K562 (cell line): Measurements from ENCODE around the gene NRN1L. TPM values are rescaled to one million over a fixed set of nuclear protein-coding genes. Genes with fewer than 3 reads are reported as not detected.

ENCODE experiments used
- ARID2 ChIP-seq: fragments of 450-650 bp; IDR thresholded peaks from 2 replicates; pipeline ENCODE4 v1.6.1; 2017; ENCODE audit warnings: antibody characterized with exemption, mild to moderate bottlenecking
- ELF1 ChIP-seq: fragments of 200-800 bp; sonication (Bioruptor generic); IDR thresholded peaks from 2 replicates; pipeline ENCODE4 v1.6.1; 2016; ENCODE audit warnings: missing genetic modification characterization, missing compliant biosample characterization
- EP300 ChIP-seq: IDR thresholded peaks from 2 replicates; pipeline ENCODE4 v1.6.1; 2012; ENCODE audit warnings: low read length, improper control_type of control experiment
- HNRNPH1 ChIP-seq: fragments of 200-400 bp; formaldehyde crosslinking; optimal IDR thresholded peaks from 2 replicates; pipeline ENCODE3; 2017; ENCODE audit warnings: low read depth, mild to moderate bottlenecking, low read length, moderate library complexity
- NR1H2 ChIP-seq: sonication (generic); formaldehyde crosslinking; IDR thresholded peaks from 2 replicates; pipeline ENCODE4 v1.4.0; 2020; ENCODE audit warnings: mild to moderate bottlenecking, missing genetic modification reagents
- PTRF ChIP-seq: fragments of 450-650 bp; IDR thresholded peaks from 2 replicates; pipeline ENCODE4 v1.6.1; 2016; ENCODE audit warnings: mild to moderate bottlenecking, missing genetic modification characterization, missing compliant biosample characterization
- SAFB ChIP-seq: fragments of 200-400 bp; formaldehyde crosslinking; IDR thresholded peaks from 2 replicates; pipeline ENCODE4 v1.6.1; 2017; ENCODE audit warnings: low read depth, low read length, borderline replicate concordance
- TAF1 ChIP-seq: IDR thresholded peaks from 2 replicates; pipeline ENCODE4 v1.6.1; 2011; ENCODE audit warnings: mild to moderate bottlenecking, low read length, moderate library complexity; ENCODE audit not compliant: insufficient read depth, control insufficient read depth, severe bottlenecking; ENCODE audit errors: extremely low read depth
- TCF7L2 ChIP-seq: fragments of 150-350 bp; IDR thresholded peaks from 2 replicates; pipeline ENCODE4 v1.6.1; 2016; ENCODE audit warnings: low read depth, mild to moderate bottlenecking, low read length, moderate library complexity
- ZFPM2 ChIP-seq: fragments of 250-450 bp; sonication (Bioruptor Pico); IDR thresholded peaks from 2 replicates; pipeline ENCODE4 v1.5.1; 2022; ENCODE audit warnings: mild to moderate bottlenecking
- polyA plus RNA-seq, 8 experiments: library from polyadenylated mRNA; depleted of rRNA in 4 of 8; stranded (reverse) in 5 of 8; unstranded in 3 of 8; fragments of >200 nt; fragmentation: Nextera tagmentation in 2 of 8; fragmentation: Illumina TruSeq in 1 of 8; extraction: Ambion mirVana in 2 of 8; extraction: Trizol in 1 of 8; gene quantifications; 2 replicates each; pipeline versions ENCODE4 v1.2.1 to v1.2.3, GENCODE V29; 2011 to 2014; ENCODE audit warnings: inconsistent platforms in 1 of 8, missing spikeins in 1 of 8
- total RNA-seq, 7 experiments: library from RNA; depleted of rRNA in 6 of 7; stranded (reverse); fragments of >200 nt in 6 of 7; fragmentation: Illumina TruSeq in 2 of 7; extraction: Trizol in 2 of 7; gene quantifications; 2 replicates each; pipeline versions ENCODE4 v1.2.1 to v1.2.3, GENCODE V29; 2011 to 2021; ENCODE audit warnings: low replicate concordance in 1 of 7
- TF ChIP-seq, protein P1 (sequence below): sonication (generic); formaldehyde crosslinking; IDR thresholded peaks from 2 replicates; pipeline ENCODE4 v1.8.1; 2023; ENCODE audit warnings: mild to moderate bottlenecking, missing genetic modification reagents
- TF ChIP-seq, protein P2 (sequence below), 2 experiments: IDR thresholded peaks; 2 replicates each; pipeline ENCODE4 v1.6.1; 2012; ENCODE audit warnings: improper control_type of control experiment in 2 of 2, low read depth in 2 of 2, low read length in 2 of 2, borderline replicate concordance in 1 of 2
- TF ChIP-seq, protein P3 (sequence below): sonication (generic); formaldehyde crosslinking; IDR thresholded peaks from 2 replicates; pipeline ENCODE4 v1.8.0; 2022; ENCODE audit warnings: mild to moderate bottlenecking, missing genetic modification reagents
- TF ChIP-seq, protein P4 (sequence below): fragments of 250-450 bp; sonication (Bioruptor Pico); IDR thresholded peaks from 2 replicates; pipeline ENCODE4 v1.5.1; 2021; ENCODE audit warnings: mild to moderate bottlenecking

NRN1L gene
- total and polyA plus RNA-seq, 9 of the 15 experiments (the other 6 are each of a cell fraction or from before 2014, with no cell fraction given): 0.22 to 0.86 (median 0.61) TPM; not detected in 5

DNA sequence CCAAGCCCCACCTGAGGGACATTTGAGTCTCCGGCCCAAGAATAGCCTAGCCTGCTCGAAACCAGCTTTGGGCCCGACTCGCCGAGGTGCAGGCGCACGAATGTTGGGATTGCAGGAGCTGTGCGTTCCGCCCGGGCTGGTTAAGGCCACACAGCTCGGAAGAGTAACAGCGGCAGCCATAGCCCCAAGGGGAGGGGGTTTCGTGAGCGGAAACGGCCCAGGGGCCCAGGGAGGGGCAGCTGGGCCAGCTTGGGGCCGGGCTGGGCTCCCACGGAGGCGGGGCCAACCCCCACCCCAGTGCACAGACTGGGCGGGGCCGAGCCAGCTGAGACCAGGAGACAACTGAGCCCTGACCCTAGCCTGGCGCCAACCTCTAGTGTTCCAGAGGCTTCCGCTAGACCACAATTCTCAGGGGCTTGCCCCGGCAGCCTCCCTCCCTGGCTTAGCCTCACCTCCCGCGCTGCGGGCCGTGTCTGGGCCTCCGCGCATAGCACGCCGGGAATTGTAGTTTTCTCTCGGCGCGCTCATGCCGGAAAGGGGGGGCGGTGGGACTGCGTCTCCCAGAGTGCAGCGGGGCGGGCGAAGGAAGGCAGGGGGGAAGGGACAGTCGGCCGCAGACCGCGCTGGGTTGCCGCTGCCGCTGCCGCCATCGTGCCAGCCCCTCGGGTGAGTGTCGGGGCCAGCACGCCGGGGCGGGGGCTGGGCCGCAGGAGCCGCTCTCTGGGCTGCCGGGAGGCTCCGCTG, 38.2 kb upstream of the NRN1L start, which contains the start of gene NUTF2 (continued):
- peak; percentile 51 for TF ChIP-seq EP300
- TF ChIP-seq ELF1 (tag): peak; percentile 71
- TF ChIP-seq HNRNPH1: no peak
- TF ChIP-seq, protein P1, sequence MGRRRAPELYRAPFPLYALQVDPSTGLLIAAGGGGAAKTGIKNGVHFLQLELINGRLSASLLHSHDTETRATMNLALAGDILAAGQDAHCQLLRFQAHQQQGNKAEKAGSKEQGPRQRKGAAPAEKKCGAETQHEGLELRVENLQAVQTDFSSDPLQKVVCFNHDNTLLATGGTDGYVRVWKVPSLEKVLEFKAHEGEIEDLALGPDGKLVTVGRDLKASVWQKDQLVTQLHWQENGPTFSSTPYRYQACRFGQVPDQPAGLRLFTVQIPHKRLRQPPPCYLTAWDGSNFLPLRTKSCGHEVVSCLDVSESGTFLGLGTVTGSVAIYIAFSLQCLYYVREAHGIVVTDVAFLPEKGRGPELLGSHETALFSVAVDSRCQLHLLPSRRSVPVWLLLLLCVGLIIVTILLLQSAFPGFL (CRISPR knock-in tag): no peak
- no peak for TF ChIP-seq NR1H2
- TF ChIP-seq, protein P2, sequence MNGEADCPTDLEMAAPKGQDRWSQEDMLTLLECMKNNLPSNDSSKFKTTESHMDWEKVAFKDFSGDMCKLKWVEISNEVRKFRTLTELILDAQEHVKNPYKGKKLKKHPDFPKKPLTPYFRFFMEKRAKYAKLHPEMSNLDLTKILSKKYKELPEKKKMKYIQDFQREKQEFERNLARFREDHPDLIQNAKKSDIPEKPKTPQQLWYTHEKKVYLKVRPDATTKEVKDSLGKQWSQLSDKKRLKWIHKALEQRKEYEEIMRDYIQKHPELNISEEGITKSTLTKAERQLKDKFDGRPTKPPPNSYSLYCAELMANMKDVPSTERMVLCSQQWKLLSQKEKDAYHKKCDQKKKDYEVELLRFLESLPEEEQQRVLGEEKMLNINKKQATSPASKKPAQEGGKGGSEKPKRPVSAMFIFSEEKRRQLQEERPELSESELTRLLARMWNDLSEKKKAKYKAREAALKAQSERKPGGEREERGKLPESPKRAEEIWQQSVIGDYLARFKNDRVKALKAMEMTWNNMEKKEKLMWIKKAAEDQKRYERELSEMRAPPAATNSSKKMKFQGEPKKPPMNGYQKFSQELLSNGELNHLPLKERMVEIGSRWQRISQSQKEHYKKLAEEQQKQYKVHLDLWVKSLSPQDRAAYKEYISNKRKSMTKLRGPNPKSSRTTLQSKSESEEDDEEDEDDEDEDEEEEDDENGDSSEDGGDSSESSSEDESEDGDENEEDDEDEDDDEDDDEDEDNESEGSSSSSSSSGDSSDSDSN (IDR thresholded peaks at IDR 0.05; ENCODE audit: borderline replicate concordance in 1 of 2, low read depth in 2 of 2, low read length in 2 of 2): 0 out of 4 replicates have a peak, but pooled peaks of 1 of the 2 experiments have one; percentile 70
- TF ChIP-seq ZFPM2 (CRISPR knock-in tag): no peak
- TF ChIP-seq, protein P3, sequence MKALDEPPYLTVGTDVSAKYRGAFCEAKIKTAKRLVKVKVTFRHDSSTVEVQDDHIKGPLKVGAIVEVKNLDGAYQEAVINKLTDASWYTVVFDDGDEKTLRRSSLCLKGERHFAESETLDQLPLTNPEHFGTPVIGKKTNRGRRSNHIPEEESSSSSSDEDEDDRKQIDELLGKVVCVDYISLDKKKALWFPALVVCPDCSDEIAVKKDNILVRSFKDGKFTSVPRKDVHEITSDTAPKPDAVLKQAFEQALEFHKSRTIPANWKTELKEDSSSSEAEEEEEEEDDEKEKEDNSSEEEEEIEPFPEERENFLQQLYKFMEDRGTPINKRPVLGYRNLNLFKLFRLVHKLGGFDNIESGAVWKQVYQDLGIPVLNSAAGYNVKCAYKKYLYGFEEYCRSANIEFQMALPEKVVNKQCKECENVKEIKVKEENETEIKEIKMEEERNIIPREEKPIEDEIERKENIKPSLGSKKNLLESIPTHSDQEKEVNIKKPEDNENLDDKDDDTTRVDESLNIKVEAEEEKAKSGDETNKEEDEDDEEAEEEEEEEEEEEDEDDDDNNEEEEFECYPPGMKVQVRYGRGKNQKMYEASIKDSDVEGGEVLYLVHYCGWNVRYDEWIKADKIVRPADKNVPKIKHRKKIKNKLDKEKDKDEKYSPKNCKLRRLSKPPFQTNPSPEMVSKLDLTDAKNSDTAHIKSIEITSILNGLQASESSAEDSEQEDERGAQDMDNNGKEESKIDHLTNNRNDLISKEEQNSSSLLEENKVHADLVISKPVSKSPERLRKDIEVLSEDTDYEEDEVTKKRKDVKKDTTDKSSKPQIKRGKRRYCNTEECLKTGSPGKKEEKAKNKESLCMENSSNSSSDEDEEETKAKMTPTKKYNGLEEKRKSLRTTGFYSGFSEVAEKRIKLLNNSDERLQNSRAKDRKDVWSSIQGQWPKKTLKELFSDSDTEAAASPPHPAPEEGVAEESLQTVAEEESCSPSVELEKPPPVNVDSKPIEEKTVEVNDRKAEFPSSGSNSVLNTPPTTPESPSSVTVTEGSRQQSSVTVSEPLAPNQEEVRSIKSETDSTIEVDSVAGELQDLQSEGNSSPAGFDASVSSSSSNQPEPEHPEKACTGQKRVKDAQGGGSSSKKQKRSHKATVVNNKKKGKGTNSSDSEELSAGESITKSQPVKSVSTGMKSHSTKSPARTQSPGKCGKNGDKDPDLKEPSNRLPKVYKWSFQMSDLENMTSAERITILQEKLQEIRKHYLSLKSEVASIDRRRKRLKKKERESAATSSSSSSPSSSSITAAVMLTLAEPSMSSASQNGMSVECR (CRISPR knock-in tag): peak; percentile 96
- no peak for TF ChIP-seq PTRF
- TF ChIP-seq TCF7L2: no peak
- peak; percentile 60 for TF ChIP-seq TAF1
- no peak for TF ChIP-seq ARID2
- no peak for TF ChIP-seq SAFB
- TF ChIP-seq, protein P4, sequence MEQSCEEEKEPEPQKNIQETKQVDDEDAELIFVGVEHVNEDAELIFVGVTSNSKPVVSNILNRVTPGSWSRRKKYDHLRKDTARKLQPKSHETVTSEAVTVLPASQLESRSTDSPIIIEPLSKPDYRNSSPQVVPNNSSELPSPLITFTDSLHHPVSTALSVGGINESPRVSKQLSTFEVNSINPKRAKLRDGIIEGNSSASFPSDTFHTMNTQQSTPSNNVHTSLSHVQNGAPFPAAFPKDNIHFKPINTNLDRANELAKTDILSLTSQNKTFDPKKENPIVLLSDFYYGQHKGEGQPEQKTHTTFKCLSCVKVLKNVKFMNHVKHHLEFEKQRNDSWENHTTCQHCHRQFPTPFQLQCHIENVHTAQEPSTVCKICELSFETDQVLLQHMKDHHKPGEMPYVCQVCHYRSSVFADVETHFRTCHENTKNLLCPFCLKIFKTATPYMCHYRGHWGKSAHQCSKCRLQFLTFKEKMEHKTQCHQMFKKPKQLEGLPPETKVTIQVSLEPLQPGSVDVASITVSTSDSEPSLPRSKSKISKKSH (CRISPR knock-in tag): no peak
